ENCODE measurements around the gene NEK7.
"Not testable (repeated sequence)": the region's sequence is repeated elsewhere in the genome, so short reads cannot be mapped to it uniquely, and the experiment has no call there.

Gene NEK7

GRCh38 chr1:198156745-198157240 lies at the start of gene NEK7:
NEK7 (plus strand) TSS chr1:198156998; CDS start chr1:198232581, 75,583 bp downstream.
- DNase-seq: peak; percentile 93

DNA sequence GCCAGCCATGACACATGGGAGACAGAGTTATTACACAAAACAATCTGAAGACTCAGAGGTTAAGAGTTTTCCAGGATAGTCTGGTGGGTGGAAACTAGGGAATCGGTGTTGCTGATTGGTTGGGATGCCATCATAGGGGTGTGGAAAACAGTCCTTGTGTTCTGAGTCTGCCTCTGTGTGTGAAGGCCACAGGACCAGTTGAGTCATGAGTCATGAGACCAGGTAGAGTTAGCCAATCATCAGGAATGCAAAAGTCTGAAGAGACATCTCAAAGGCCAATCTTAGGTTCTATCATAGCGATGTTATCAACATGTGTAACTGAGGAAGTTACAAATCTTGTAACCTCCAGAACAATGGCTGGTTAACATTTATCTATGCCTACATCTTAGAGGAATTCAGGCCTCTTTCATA lies 49.7 kb upstream of the NEK7 start:
- DNase-seq: peak; percentile 77

DNA sequence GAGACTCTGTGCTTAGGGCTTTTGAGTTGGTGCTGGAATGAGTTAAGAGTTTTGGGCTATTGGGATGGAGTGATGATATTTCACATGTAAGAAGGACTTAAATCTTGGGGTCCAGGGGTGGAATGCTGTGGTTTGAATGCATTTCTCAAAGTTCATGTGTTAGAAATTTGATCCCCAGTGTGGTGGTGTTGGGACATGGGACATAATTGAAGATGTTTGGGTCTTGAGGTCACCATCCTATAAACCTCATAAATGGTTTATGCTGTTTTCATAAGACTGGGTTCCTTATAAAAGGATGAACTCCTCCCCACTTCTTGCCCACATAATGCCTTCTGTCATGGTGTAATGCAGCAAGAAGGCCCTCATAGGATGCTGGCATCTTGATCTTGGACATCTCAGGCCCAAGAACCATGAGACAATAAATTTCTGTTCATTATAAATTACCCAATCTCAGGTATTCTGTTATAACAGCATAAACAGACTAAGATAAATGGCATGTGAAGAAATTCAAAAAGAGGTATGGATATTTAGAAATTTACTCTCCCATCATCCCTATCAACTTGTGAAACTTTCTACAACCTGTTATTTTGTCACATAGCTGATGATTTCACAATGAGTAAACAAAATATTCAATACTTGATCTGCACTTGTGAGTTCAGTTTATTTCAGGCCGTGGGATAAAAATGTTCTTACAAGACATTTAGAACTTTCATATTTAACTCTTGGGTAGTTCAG lies 48.0 kb upstream of the NEK7 start:
- DNase-seq: no peak

- no peak for DNase-seq
Observed at GRCh38 chr1:198109371-198109715, 47.5 kb upstream of the NEK7 start.

- no peak for DNase-seq
Observed at GRCh38 chr1:198113342-198113750, 43.5 kb upstream of the NEK7 start.

DNA sequence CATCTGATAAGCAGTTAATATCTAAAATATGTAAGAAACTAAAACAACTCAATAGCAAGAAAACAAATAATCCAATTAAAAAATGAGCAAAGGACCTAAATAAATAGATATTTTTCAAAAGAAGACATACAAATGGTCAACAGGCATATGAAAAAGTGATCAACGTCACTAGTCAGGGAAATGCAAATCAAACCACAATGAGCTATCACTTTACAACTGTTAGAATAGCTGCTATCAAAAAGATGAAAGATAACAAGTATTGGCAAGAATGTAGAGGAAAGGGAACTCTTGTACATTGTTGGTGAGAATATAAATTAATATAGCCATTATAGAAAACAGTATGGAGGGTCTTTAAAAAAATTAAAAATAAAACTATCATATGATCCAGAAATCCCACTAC lies 40.7 kb upstream of the NEK7 start:
- no peak for DNase-seq

GRCh38 chr1:198116469-198116868 lies 40.3 kb upstream of the NEK7 start:
- DNase-seq: no peak

DNA sequence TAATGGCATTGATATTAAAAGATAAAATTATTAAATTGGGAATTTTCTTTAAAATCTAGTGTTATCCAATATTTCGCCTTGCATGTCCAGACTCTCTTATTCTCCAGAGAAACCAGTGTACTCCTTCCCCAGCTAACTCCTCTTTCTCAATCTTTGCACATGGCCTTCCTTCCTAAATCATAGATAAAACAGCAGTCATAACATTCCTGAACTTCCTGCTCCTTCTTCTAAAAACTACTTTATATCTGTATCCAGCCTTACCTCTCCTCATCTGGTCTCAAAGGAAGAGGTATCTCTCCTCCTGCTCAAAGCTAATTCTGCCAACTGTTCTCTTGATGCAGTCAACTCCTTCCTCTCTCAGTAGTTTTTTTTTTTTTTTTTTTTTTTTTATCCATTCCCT lies 39.5 kb upstream of the NEK7 start:
- DNase-seq: no peak

- DNase-seq: no peak
Observed at GRCh38 chr1:198118134-198118533, 38.7 kb upstream of the NEK7 start.

- no peak for DNase-seq
Observed at GRCh38 chr1:198119906-198120305, 36.9 kb upstream of the NEK7 start.

GRCh38 chr1:198121056-198121826 lies 35.6 kb upstream of the NEK7 start:
- DNase-seq: peak; percentile 96

DNA sequence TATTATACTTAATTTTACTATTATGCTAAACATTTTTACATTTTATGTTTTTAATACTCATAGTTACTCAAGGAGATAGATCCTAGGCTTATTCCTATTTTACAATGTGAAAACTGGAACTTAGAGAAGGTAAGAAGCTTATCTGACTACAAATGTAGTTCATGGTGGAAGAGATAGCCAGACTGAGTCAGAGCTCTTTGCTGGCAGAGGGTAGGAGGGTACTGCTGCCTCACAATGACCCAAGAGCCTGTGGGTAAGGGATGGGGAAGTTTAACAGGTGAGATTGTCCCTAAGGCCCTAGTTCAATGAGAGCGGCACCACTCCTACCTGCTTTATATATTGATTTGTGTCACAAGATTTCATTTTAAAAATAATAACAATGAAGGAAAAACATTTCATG lies 34.1 kb upstream of the NEK7 start:
- DNase-seq: no peak

DNA sequence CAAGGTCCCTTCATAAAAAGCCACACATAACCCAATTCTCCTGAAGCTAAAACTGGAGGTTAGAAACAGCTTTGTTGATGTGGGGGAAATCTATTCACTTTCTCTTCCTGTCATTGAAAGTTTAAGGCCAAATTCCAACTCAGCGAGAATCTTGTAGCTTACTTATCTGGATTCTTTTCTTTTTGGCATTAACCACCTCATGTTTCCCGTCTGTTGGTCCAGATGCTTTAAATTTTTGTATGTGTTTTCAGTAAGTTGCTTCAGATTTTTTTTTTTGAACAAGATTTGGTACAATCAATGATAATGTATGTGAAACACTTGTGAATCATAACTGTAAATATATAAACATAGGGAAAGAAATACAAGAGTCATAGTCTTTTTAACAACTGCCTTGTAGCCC lies 33.7 kb upstream of the NEK7 start:
- no peak for DNase-seq

DNA sequence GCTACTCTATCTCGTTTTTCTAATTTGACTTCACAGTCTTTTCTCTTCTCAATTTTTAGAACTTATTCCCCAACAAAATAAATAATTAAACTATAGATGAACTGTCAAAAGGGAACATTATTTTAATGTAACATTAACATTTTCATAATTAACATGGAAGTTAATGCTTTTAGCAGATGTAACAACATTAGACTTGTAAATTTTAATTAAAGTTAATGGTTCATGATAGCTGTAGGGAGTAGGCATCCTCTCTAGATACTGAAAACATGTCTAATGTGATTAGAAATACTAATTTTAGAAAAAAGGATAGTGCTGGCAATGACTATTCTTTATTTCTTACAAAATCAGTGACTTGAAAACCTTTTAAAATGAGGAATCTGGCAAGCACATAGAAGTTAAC lies 32.1 kb upstream of the NEK7 start:
- no peak for DNase-seq

- DNase-seq: no peak
Observed at GRCh38 chr1:198125995-198126735, 30.6 kb upstream of the NEK7 start.

GRCh38 chr1:198128533-198128932 lies 28.3 kb upstream of the NEK7 start:
- DNase-seq: no peak

- DNase-seq: not testable (repeated sequence)
Observed at GRCh38 chr1:198130053-198130452, 26.7 kb upstream of the NEK7 start.

GRCh38 chr1:198132060-198132781 lies 24.6 kb upstream of the NEK7 start:
- DNase-seq: no peak

DNA sequence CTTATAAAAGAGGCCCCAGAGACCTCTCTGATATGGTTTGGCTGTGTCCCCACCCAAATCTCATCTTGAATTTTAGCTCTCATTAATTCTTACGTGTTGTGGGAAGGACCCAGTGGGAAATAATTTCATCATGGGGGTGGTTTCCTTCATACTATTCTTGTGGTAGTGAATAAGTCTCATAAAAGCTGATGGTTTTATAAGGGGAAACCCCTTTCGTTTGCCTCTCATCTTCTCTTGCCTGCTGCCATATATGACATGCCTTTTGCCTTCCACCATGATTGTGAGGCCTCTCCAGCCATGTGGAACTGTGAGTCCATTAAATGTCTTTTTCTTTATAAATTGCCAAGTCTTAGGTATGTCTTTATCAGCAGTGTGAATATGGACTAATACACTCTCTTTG lies 22.5 kb upstream of the NEK7 start:
- DNase-seq: no peak

- no peak for DNase-seq
Observed at GRCh38 chr1:198135366-198135765, 21.4 kb upstream of the NEK7 start.

GRCh38 chr1:198141668-198142351 lies 15.0 kb upstream of the NEK7 start:
- DNase-seq: no peak

DNA sequence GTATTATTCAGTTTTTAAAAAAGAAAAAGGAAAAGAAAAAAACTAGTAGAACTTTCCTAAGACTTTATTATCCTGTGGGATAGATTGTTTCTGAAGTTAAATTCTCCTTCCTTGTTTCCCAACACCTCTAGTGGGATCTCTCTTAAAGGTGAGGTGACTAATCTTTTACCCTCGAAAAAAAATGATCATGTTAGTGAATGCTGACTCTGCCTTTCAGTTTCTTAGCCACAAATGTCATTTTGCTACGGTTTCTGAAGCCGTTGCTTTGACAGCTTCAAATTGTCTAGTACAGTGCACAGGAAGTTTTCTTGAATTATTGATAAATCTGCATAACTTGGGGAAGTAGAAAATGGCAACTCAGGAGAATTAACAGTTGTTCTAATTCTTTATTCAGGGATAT lies 13.0 kb upstream of the NEK7 start:
- no peak for DNase-seq
